Hepatocyte (in vitro differentiated cells): ENCODE measurements around the gene CEP250. TPM values are rescaled to one million over a fixed set of nuclear protein-coding genes. Genes with fewer than 3 reads are reported as not detected.

Experiments used
- DNase-seq: peaks from one replicate; pipeline ENCODE4 v3.0.0-alpha.2; 2016; ENCODE audit warnings: low spot score
- H2AFZ ChIP-seq: fragments of 200-600 bp; sonication (generic); 2 replicates; pipeline ENCODE4 v1.6.0; 2016; ENCODE audit warnings: antibody characterized with exemption, mild to moderate bottlenecking
- H3K27ac ChIP-seq: fragments of 200-600 bp; sonication (generic); 2 replicates; pipeline ENCODE4 v1.5.1; 2016; ENCODE audit warnings: mild to moderate bottlenecking
- H3K27me3 ChIP-seq: fragments of 200-600 bp; sonication (generic); 2 replicates; pipeline ENCODE4 v1.6.1; 2016
- H3K36me3 ChIP-seq: fragments of 200-600 bp; sonication (generic); replicated peaks from 2 replicates; pipeline ENCODE4 v1.5.1; 2016; ENCODE audit warnings: low read depth; ENCODE audit not compliant: insufficient read depth
- H3K4me1 ChIP-seq: fragments of 200-600 bp; sonication (generic); 2 replicates; pipeline ENCODE4 v1.5.1; 2016; ENCODE audit warnings: mild to moderate bottlenecking, moderate library complexity; ENCODE audit not compliant: insufficient read depth
- H3K4me2 ChIP-seq: fragments of 200-600 bp; sonication (generic); 2 replicates; pipeline ENCODE4 v1.6.0; 2016
- H3K4me3 ChIP-seq: fragments of 200-600 bp; sonication (generic); 2 replicates; pipeline ENCODE4 v1.5.1; 2016; ENCODE audit warnings: mild to moderate bottlenecking
- H3K79me2 ChIP-seq: fragments of 200-600 bp; sonication (generic); 2 replicates; pipeline ENCODE4 v1.6.0; 2017; ENCODE audit warnings: mild to moderate bottlenecking
- H3K9me2 ChIP-seq: fragments of 200-600 bp; sonication (generic); replicated peaks from 2 replicates; pipeline ENCODE4 v1.6.0; 2017; ENCODE audit warnings: mild to moderate bottlenecking; ENCODE audit not compliant: insufficient read depth
- H3K9me3 ChIP-seq: fragments of 200-600 bp; sonication (generic); 2 replicates; pipeline ENCODE4 v1.5.1; 2016; ENCODE audit warnings: low read depth, mild to moderate bottlenecking
- H4K20me1 ChIP-seq: fragments of 200-600 bp; sonication (generic); 2 replicates; pipeline ENCODE4 v1.6.0; 2016; ENCODE audit warnings: mild to moderate bottlenecking; ENCODE audit not compliant: insufficient read depth, poor library complexity, severe bottlenecking
- CTCF ChIP-seq: fragments of 200-600 bp; sonication (generic); IDR thresholded peaks from 2 replicates; pipeline ENCODE4 v1.5.1; 2016; ENCODE audit warnings: antibody characterized with exemption, mild to moderate bottlenecking; ENCODE audit not compliant: poor library complexity
- EZH2 ChIP-seq: fragments of 200-600 bp; sonication (generic); IDR thresholded peaks from 2 replicates; pipeline ENCODE4 v1.6.1; 2016; ENCODE audit warnings: antibody characterized with exemption, mild to moderate bottlenecking, borderline replicate concordance
- EZH2phosphoT487 ChIP-seq: fragments of 200-600 bp; sonication (generic); IDR thresholded peaks from one replicate; pipeline ENCODE4 v1.6.1; 2018; ENCODE audit warnings: antibody characterized with exemption, mild to moderate bottlenecking, low read depth, moderate library complexity; ENCODE audit not compliant: unreplicated experiment, severe bottlenecking
- whole genome bisulfite sequencing: methylation state at CpG from one replicate; pipeline ENCODE4 v1.1.6; 2016; ENCODE audit warnings: low lambda C conversion rate; ENCODE audit errors: missing lambda C conversion rate; 5-methylcytosine and 5-hydroxymethylcytosine counted together
- polyA plus RNA-seq: library from polyadenylated mRNA; unstranded; fragments of >200 nt; fragmentation: Nextera tagmentation; extraction: Ambion mirVana; gene quantifications from 2 replicates; pipeline ENCODE4 v1.2.1, GENCODE V29; 2016
- total RNA-seq: library from RNA; depleted of rRNA; stranded (reverse); fragments of >200 nt; gene quantifications from 2 replicates; pipeline ENCODE4 v1.2.3, GENCODE V29; 2014

The CEP250 gene
- total and polyA plus RNA-seq, 2 experiments from 2014 or later = 12.4 to 18.5 TPM

GRCh38 chr20:35490736-35491181 lies 35.4 kb downstream of the CEP250 start:
- TF ChIP-seq EZH2phosphoT487 (no peak), CTCF (no peak), EZH2 (no peak)
- Histone ChIP-seq H3K36me3 (no peaks in the 10 kb centered on the region), H3K79me2 (no peaks in the 10 kb centered on the region), H3K4me3 (no peak overlapping the region), H3K9me3 (no peaks in the 10 kb centered on the region), H3K9me2 (no peaks in the 10 kb centered on the region), H3K27me3 (no peaks in the 10 kb centered on the region), H2AFZ (no peak overlapping the region), H3K27ac (no peak overlapping the region), H3K4me1 (no peaks in the 10 kb centered on the region), H3K4me2 (no peak overlapping the region), H4K20me1 (no peaks in the 10 kb centered on the region)
- DNase-seq = no peak
- WGBS = 98% methylated on average over 6 of the region's 6 CpGs

- Histone ChIP-seq H3K27me3 (no peaks in the 10 kb centered on the region), H3K9me2 (no peaks in the 10 kb centered on the region), H3K4me1 (no peaks in the 10 kb centered on the region), H3K9me3 (no peaks in the 10 kb centered on the region), H3K4me2 (no peak overlapping the region), H4K20me1 (no peaks in the 10 kb centered on the region), H3K4me3 (no peak overlapping the region), H3K79me2 (no peaks in the 10 kb centered on the region), H3K27ac (no peak overlapping the region), H3K36me3 (no peaks in the 10 kb centered on the region), H2AFZ (no peak overlapping the region)
- 94% methylated on average over 5 of the region's 5 CpGs for WGBS
- TF ChIP-seq CTCF (no peak), EZH2 (no peak), EZH2phosphoT487 (no peak)
- DNase-seq = no peak
Measured at GRCh38 chr20:35491823-35492222, 36.4 kb downstream of the CEP250 start.

- TF ChIP-seq EZH2 = no peak
- no peaks in the 10 kb centered on the region for H3K36me3 ChIP-seq
Measured at GRCh38 chr20:35492352-35492751, 37.0 kb downstream of the CEP250 start.

GRCh38 chr20:35496481-35496880 lies 41.1 kb downstream of the CEP250 start:
- Histone ChIP-seq H3K27me3 (no peaks in the 10 kb centered on the region), H3K4me3 (no peak overlapping the region), H3K9me3 (no peaks in the 10 kb centered on the region), H3K36me3 (no peaks in the 10 kb centered on the region), H3K4me1 (no peaks in the 10 kb centered on the region), H3K27ac (no peak overlapping the region), H3K9me2 (no peaks in the 10 kb centered on the region), H3K79me2 (no peaks in the 10 kb centered on the region), H3K4me2 (no peak overlapping the region), H4K20me1 (no peaks in the 10 kb centered on the region), H2AFZ (no peak overlapping the region)
- TF ChIP-seq CTCF = no peak
- TF ChIP-seq EZH2 = no peak
- no peak for TF ChIP-seq EZH2phosphoT487
- no peak for DNase-seq
- WGBS = 98% methylated on average over 3 of the region's 3 CpGs

More at GRCh38 chr20:35492352-35492751, 37.0 kb downstream of the CEP250 start:
- Histone ChIP-seq H3K27ac (no peak overlapping the region), H2AFZ (no peak overlapping the region), H3K79me2 (no peaks in the 10 kb centered on the region), H3K9me2 (no peaks in the 10 kb centered on the region), H3K4me3 (no peak overlapping the region), H3K4me1 (no peaks in the 10 kb centered on the region), H3K9me3 (no peaks in the 10 kb centered on the region), H3K4me2 (no peak overlapping the region), H3K27me3 (no peaks in the 10 kb centered on the region), H4K20me1 (no peaks in the 10 kb centered on the region)
- DNase-seq = no peak
- 97% methylated on average over 6 of the region's 6 CpGs for WGBS
